CD4-positive, alpha-beta T cell treated with Interleukin-6 at 100 ng/mL for 8 hours (primary cell): ENCODE measurements around the gene DBH.
A peak's percentile ranks its signal among the peaks of the same experiment; 100 is the strongest.

ENCODE experiments used
- DNase-seq: peaks from one replicate; pipeline ENCODE4 v3.0.0-alpha.2; 2020; ENCODE audit warnings: mixed read lengths, low spot score

Gene DBH

DNA sequence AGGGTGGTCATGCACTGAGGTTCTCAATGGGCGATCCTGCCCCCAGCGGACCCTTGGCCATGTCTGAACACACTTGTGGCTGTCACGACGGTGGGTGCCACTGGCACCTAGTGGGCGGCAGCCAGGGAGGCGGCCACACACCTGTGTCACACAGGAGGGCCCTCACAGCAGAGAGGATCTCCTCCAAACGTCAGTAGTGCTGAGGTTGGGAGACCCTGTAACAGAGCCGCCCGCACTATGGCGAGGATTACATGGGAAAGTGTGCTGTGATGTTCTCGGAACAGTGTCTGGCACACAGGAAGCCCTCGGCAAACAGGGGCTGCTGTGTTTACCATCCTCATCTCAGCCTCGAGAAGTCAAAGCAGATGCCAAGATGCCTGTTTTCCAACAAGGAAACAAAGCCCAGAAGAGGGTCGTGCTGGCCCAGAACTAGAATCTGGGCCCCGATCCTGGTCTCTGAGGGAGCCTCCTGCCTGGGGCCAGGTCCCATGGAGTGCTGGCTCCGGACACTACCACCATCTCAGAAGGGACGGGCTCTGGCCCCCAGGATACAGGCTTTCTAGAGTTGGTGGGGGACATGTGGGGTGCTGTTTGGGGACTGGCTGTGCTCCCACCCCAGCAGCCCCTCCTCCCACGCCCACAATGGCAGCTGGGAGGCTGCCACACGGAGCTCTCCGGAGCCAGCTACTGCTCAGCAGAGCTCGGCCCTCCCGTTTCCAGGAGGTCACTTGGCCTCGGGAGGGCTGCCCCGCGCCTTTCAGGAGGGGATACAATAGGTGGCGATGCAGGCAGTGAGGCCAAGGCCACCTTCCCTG, 48.2 kb downstream of the DBH start:
- DNase-seq, result peak; percentile 14

DNA sequence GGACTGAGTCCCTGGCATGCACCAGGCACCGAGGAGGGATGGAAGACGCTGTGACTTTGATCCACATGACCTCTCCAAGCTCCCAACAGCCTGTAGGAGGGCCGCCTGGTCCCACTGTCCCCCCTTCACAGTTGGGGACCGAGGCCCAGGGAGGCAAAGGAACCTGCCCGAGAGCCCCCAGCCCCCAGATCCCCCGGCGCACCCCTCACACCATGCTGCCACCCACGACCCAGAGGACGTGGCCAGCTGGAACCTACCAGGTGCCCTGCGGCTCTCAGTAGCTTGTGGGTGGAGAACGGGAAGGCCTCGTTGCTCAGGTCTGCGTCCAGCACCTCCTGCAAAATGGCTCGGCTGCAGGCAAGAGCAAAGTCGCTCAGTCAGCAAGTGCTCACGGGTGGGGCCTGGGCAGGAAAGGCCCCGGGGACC, 48.8 kb downstream of the DBH start:
- no peak for DNase-seq

DNA sequence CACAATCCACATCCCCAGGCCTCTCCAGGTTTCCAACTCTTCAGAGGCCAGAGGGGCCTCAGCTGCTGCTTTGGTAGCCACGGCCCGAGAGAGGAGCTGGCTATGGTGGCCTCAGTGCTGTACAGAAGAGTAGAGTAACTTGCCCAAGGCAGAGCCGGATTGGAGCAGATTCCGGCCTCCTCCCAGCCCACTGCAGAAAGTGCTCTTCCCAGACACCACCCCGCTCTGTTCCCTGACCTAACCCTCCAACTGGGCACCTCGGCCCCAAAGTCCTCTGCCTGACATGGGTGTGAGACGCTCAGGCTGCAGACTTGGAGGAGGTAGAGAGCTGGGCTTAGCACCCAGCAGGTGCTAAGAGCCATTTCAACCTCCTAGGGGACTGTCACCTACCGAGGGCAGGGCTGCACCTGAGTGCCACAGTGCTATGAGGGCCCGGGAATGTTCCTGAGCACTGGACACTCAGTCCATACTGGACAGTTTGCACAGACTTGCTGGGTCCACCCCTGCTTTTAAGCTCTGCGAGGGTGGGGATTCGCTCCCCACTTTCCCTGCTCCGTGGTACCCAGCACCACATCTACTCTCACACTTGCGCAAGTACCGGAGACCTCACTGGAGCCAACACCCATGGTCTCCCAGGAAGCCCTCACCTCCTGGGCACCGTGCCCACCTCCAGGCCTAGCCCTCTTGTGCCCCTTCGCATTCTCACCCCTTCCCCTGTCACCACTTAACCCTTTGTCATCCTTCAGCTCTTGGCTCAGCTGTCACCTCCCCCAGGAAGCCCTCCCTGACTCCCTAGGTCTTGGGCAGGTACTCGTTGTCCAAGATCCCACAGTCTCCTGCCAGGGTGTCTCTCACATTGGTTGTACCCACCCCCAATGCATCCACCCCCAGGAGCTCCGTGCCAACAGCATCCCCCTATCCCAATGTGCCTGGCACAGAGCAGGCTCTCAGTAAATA, 49.8 kb downstream of the DBH start:
- DNase-seq, result no peak

DNA sequence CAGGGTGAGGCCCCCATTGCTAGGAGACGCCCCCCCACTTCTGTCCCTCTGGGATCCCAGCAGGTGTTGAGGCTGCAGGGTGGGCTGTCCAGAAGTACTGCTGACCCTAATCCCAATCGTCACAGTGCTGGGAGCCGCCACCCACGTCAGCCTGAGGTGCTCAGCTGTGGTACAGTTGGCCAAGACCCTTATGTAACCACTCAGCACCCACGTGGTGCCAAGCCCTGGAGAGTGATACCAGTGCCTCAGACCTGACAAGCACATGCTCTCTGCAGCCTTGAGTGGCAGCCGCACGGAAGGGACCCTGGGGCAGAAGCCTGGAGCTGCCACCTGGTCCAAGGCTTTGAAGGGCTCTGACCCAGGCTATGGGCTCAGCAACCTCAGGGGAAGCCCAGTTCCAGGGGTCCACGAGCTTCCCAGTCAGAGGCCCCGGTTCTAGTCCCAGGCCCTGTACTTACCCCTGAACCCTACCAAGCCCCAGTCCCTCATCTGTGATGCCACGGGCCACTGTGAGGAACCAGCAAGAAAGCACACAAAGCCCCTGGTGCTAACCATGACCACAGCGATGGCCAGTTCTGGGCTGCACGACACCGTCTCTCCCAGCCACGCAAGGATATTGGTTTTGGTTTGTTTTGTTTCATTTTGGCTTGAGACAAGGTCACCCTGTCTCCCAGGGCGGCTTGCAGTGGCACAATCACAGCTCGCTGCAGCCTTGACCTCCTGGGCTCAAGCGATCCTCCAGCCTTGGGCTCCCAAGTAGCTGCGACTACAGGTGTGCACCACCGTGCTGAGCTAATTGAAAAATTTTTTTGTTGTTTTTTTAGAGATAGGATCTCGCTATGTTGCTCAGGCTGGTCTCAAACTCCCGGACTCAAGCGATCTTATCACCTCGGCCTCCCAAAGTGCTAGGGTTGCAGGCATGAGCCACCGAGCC, 50.7 kb downstream of the DBH start:
- no peak for DNase-seq

GRCh38 chr9:133687856-133688761, 51.9 kb downstream of the DBH start:
- DNase-seq, result no peak

DNA sequence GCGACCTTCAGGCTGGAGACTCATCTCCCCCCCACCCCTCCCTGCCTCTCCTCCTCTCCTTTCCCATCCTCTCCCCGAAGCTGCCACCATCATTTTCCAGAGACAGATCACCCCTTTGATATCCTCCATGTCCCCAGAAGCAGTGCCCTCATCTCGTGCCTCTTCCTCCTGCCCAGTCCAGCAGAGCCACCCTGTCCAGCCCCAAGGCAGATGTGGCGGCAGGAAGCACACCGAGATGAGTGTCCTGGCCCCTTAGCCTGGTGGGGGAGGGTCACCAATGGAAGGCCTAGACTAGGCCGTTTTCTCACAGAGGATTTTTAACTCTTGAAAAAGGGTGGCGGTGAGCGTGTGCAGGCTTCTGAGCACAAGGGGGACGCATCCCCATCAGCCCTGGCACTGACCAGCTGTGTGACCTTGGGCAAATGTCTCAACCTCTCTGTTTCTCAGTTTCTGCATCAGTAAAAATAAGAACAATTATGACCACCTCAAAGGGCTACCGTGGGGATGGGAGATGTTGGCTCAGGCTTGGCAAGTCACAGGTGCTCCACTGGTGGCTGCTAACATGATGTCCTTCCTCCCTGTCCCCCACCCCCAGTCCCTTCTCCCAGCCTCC, 53.1 kb downstream of the DBH start:
- no peak for DNase-seq

DNA sequence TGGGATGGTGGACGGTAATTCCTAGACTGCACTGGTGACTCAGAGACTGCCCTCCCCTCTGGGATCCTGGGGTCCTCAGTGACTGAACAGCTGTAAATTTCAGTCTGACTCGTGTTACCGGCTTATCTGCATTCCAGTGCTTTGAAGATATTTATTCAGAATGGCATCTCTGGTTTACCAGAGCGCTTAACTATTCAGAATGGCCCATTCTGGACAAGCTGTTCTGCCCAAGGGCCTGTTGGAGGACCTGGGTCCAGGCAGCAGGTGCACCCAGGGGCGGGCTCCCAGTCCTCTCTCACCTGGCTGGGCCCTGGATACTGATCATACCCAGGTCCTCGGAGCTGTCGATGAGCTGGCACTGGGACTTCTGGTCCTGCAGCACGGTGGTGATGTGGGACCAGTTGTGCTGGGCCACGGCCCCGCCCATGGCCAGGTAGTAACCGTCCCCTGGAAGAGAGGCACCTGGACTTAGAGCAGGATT, 54.0 kb downstream of the DBH start:
- no peak for DNase-seq

GRCh38 chr9:133691191-133691590, 55.0 kb downstream of the DBH start:
- DNase-seq, result no peak

- no peak for DNase-seq
Observed at GRCh38 chr9:133691626-133692363, 55.6 kb downstream of the DBH start.

GRCh38 chr9:133692364-133692985, 56.3 kb downstream of the DBH start:
- DNase-seq, result no peak

DNA sequence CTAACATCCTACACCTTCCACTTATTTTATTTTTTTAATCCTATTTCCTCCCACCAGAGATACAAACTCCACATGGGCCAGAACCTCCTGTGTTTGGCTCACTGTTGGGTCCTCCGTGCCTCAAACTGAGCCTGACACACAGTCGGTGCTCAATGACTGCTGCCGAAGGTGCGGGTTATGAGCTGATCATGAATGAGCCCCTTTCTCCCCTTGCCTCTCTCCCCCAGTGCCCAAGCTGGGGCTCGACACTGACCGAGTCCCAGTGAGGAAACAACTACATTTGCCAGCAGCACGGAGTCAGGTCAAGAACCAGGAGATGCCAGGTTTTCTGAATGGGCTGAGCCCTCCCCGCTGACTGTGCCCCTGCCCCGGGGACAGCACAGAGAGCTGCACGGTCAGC, 57.0 kb downstream of the DBH start:
- no peak for DNase-seq

GRCh38 chr9:133693703-133694529, 57.8 kb downstream of the DBH start:
- DNase-seq, result no peak

- no peak for DNase-seq
Observed at GRCh38 chr9:133694686-133695085, 58.5 kb downstream of the DBH start.

- no peak for DNase-seq
Observed at GRCh38 chr9:133696071-133696472, 59.9 kb downstream of the DBH start.

- no peak for DNase-seq
Observed at GRCh38 chr9:133699546-133699945, 63.4 kb downstream of the DBH start.

DNA sequence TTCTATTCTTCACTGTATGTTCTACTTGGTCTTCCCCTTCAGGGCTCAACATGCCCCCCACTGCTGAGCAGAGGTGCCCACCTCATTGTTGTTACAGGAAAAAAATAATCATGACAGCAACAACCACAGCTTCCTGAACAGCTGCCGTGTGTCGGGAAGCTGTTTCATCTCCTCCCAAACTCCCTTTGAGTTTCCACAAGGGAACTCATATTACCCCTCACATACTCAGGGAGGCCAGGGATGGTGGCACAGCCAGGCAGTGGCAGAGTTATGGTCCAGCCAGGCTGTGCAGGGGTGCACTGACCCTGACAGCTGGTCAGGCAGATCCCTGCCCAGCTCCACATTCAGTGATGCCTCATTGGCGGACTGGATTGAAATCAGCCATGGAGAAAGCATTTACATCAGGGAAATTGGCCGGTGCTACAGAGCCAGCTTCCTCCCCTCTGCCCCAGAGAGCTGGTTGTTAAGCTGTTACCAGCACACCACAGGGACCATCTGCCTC, 64.7 kb downstream of the DBH start:
- DNase-seq, result no peak

DNA sequence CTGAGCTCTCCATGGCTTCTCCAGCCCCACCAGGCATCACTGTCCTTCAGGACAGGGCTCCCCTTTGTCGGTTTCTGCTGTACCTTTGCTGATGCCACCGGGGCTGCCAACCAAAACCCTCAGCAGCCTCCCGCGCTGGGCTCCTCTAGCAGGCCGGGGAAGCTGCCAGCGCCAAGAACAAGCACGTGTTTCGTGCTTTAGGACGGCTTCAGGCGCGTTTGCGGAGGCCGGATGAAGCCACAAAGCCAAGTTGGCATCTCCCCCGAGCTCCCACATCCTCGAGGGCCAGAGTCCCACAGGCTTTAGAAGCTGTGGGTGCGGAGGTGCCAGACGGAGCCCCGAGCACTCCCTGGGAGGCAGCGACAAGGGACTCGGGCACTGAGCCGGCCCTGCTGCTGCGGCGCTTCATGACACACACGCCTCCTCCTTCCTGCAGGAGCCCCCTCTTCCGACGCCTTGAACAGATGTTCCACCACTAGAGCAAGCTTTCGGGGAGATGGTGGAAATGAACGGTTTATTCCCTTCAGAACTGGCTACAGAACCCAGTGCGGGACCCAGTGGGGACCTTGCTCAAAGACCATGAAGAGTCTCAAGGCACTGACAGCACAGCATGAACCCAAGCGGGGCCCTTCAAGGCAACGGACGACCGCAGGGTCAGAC, 65.3 kb downstream of the DBH start:
- peak; percentile 32 for DNase-seq
